RWPE1 (cell line): ENCODE data around the gene NCOR2.
A peak's percentile ranks its signal among the peaks of the same experiment; 100 is the strongest.

Experiments used
- CTCF ChIA-PET: fragments of 350-600 bp; sonication (Branson Sonifier 250); formaldehyde crosslinking; extraction: SDS; loops from one replicate; lab custom pipeline; 2021; lab: Yijun Ruan, JAX
- POLR2A ChIA-PET: fragments of 400-600 bp; formaldehyde crosslinking; extraction: SDS; loops from one replicate; lab custom pipeline; 2020; ENCODE audit warnings: antibody characterized with exemption; ENCODE audit not compliant: low non-redundant PET; lab: Yijun Ruan, JAX
- DNase-seq: peaks from one replicate; pipeline ENCODE4 v3.0.0; 2012; ENCODE audit warnings: low spot score
- H3K27ac ChIP-seq: fragments of 450-650 bp; 2 replicates; pipeline ENCODE4 v1.5.1; 2017
- TF ChIP-seq, protein P1 (sequence below): fragments of 450-650 bp; conservative IDR thresholded peaks from 2 replicates; pipeline ENCODE4 v1.5.1; 2017; ENCODE audit warnings: low read depth, mild to moderate bottlenecking

Gene NCOR2

DNA sequence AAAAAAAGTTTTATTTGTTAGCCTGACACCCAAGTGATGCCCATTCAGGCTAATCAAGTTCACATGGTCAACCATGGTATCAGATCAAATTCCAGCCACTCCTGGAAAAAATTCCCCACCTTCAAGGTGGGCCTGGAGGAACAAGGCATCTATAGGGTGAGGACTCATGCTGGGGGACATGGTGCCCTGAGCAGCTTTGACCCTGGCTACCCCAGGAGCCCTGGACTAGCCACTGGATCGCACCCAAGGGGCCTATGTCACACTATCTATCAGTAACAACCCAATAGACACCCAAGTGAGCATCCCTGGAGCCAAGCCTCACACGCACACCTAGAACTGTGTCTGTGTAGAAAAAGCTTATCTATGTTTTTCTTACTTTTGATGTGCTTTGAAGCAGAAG, 4.1 kb upstream of the NCOR2 start:
- H3K27ac ChIP-seq, result peak overlapping the region; percentile 70
- TF ChIP-seq, protein P1, sequence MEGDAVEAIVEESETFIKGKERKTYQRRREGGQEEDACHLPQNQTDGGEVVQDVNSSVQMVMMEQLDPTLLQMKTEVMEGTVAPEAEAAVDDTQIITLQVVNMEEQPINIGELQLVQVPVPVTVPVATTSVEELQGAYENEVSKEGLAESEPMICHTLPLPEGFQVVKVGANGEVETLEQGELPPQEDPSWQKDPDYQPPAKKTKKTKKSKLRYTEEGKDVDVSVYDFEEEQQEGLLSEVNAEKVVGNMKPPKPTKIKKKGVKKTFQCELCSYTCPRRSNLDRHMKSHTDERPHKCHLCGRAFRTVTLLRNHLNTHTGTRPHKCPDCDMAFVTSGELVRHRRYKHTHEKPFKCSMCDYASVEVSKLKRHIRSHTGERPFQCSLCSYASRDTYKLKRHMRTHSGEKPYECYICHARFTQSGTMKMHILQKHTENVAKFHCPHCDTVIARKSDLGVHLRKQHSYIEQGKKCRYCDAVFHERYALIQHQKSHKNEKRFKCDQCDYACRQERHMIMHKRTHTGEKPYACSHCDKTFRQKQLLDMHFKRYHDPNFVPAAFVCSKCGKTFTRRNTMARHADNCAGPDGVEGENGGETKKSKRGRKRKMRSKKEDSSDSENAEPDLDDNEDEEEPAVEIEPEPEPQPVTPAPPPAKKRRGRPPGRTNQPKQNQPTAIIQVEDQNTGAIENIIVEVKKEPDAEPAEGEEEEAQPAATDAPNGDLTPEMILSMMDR, result no peak
- ChIA-PET POLR2A (no interaction called here), CTCF (no interaction called here)
- no peak for DNase-seq

DNA sequence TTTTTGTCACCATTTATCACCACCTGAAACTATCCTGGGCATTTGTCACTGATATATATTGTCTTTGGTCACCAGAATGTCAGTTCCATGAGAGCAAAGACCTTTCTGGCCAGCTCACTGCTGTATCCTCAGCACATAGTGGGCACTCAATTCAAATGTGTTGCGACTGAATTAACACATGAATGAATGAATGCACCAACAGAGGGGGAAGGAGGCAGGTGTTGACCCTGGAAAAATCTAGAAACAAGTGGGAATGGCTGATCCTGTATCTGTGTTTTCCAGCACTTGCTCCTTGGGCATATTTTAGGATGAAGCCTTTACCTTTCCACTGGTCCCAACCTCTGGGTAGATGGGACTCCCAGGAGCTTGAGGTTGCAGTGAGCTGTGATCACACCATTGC, 3.4 kb upstream of the NCOR2 start:
- ChIA-PET POLR2A (no interaction called here), CTCF (no interaction called here)
- TF ChIP-seq, protein P1, result no peak
- H3K27ac ChIP-seq, result peak overlapping the region; percentile 70
- no peak for DNase-seq

GRCh38 chr12:124569375-124570148, 2.1 kb upstream of the NCOR2 start:
- no peak for DNase-seq
- ChIA-PET POLR2A (interaction anchor here (1.2 kb wide), 1 partner anchor 18 kb away, joined by 14 read pairs; no protein-coding TSS in a partner anchor), CTCF (interaction anchor here (0.6 to 1.1 kb wide), 4 partner anchors 53 to 202 kb away, joined by 4 to 5 read pairs (median 4); no protein-coding TSS in a partner anchor)
- peak overlapping the region; percentile 94 for H3K27ac ChIP-seq
- TF ChIP-seq, protein P1, result no peak

DNA sequence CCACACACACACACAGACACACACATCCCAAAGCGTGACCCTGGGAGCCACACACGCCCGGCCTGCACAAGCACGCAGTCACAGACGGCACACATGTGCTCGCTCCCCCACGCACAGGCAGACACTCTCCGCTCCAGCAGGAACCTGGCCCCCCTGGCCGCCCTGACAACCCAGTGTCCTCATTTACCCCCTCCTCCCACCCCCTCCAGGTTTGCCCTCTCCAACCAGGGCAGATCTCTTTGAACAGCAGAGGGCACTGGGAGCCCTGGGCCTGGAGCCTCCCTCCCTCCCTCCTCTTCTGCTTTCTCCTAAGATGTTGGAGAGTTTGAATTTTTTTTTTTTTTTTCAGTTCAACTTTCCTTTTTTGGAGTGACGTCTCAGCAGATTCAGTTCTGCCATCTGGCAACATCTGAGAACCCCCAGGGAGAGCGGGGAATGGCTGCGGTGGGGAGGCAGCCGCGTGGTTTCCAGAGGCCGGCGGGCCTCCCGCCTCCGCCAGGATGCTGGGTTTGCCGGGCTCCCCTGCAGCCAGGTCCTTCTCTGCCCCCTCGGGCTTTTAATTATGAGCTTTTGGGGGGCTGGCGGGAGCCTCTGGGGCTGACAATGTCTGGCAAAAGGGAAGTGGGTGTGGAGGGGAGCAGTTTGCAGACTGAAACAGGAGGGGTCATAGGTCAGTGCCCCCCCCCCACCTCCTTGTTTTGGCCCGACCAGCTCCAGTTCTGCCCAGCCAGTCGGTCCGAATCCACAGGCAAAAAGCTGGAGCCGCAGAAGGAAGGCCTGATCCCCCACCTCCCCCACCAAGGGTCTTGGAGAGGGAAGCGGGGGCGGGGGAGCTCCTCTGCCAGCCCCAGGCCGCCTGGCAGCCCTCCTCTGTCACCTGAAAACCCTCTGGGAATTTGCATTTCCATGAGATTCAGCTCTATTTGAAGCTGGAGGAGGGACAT, 1.3 kb upstream of the NCOR2 start:
- TF ChIP-seq, protein P1, result 0 out of 2 replicates have a peak, but pooled peaks have one; percentile 6
- ChIA-PET CTCF (interaction anchor here (0.6 to 1.1 kb wide), 4 partner anchors 54 to 203 kb away, joined by 4 to 5 read pairs (median 4); no protein-coding TSS in a partner anchor), POLR2A (interaction anchor here (1.2 kb wide), 1 partner anchor 19 kb away, joined by 14 read pairs; no protein-coding TSS in a partner anchor)
- DNase-seq, result no peak
- H3K27ac ChIP-seq, result peak overlapping the region; percentile 94

DNA sequence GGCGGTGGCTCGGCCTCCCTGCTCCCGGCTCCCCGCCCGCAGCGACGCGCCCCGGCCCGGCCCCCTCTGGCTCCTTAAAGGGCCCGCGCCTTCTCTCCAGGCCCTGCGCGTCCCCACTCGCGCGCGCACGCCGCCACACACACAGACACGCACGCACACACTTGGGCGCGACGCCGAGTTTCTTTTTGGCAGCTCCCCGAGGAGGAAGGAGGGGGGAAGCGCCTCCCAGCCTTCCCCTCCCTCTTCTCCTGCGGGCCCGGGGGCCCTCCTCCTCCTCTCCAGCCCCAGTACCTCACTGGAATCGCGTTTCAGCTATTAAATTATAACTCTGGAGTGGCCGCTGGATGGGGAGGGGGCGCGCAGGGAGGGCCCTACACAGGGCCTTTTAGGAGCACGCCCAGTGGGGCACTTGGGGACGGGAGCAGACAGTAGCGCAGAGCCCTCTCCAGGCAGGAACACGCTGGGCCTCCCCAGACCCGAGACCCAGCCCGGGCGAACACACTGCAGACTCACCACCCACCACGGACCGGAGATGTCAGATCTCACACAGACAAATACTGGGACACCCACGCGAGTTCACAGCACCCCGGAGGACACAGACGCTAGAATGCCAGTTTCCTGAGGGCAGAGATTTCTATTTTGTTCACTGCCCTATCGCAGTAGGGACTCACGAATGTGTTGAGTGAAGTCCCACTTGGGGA, 411 bp upstream of the NCOR2 start:
- ChIA-PET POLR2A (interaction anchor here (0.6 kb wide), 1 partner anchor 67 kb away, joined by 6 read pairs; no protein-coding TSS in a partner anchor), CTCF (interaction anchor here (0.6 kb wide), 2 partner anchors 17 to 198 kb away, joined by 3 read pairs; no protein-coding TSS in a partner anchor)
- TF ChIP-seq, protein P1, result no peak
- peak overlapping the region; percentile 94 for H3K27ac ChIP-seq
- DNase-seq, result peak; percentile 89
